ENCODE data around the gene CYRIA.

DNA sequence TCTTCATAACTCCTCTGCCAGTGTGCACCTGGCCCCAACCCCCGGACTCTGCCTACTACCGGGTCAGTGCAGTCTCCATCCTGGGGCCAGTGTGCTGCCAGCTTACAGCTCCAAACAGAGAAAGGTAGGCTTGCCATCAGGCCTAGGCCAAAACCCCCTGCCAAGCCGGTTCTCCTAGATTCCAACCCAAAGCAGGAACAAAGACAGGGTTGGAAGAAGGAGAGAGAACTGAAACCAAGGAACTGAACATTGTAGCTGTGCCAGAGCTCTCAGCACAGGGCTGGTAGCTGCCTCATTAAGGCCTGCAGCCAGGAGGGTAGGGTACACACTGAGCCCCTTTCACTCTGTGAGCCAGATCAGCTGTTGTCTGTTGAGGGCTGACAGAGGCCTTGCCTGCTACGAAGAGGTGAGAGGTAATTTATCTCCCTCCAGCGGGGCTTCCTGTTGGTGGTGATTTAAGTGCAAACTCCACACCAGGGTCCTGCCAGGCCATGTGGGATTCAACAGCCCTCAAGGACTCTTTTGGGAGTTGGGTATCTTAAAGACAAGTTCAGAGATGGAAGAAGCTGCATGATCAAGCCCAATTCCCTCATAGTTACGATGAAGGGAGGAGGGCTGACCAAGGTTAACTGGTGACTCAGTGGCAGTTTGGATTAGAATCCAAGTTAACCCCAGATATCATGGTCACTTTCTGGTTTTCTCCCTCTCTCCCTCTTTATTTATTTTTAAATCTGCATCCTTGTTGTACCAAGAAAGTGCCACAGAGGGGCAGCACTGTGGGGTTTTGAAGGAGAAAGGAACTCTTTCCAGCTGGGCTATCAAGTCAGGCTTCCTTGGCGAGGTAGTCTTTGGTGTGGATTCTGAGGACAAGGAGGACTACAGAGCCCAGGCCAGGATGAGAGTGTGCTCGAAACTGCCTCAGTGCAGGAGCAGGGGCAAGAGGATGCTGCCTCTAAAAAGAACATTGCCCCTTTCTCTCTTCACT lies 48.1 kb downstream of the CYRIA start:
- peak in 2 of 3 donors; percentile 18 to 26 for TF ChIP-seq CTCF (IDR thresholded peaks at IDR 0.05)
- no peak for TF ChIP-seq POLR2A (IDR thresholded peaks at IDR 0.05)

All from breast epithelium (tissue), 3 donors.